Liver (tissue), 3 donors: Measurements from ENCODE around the gene C16orf78.

Experiments
- EGR1 ChIP-seq, 2 donors: IDR thresholded peaks; 2 replicates each; pipeline ENCODE4 v1.6.1; 2016 to 2018; ENCODE audit warnings: antibody characterized with exemption in 2 of 2, low read depth in 2 of 2
- GABPA ChIP-seq, 2 donors: IDR thresholded peaks in 1 of 2; conservative IDR thresholded peaks in 1 of 2; 2 replicates each; pipeline ENCODE4 v1.6.1; 2016; ENCODE audit warnings: antibody characterized with exemption in 2 of 2, mild to moderate bottlenecking in 1 of 2, moderate library complexity in 1 of 2
- NR2F2 ChIP-seq: IDR thresholded peaks from 2 replicates; pipeline ENCODE4 v1.6.1; 2016; ENCODE audit warnings: antibody characterized with exemption
- REST ChIP-seq: IDR thresholded peaks from 2 replicates; pipeline ENCODE4 v1.6.1; 2016; ENCODE audit warnings: antibody characterized with exemption, mild to moderate bottlenecking
- SP1 ChIP-seq: IDR thresholded peaks from 2 replicates; pipeline ENCODE4 v1.6.1; 2018; ENCODE audit warnings: antibody characterized with exemption, mild to moderate bottlenecking
- YY1 ChIP-seq: IDR thresholded peaks from 2 replicates; pipeline ENCODE4 v1.6.1; 2016; ENCODE audit warnings: antibody characterized with exemption, mild to moderate bottlenecking
- TF ChIP-seq, protein P1 (sequence below): fragments of 150-350 bp; IDR thresholded peaks from 2 replicates; pipeline ENCODE4 v1.5.1; 2017; ENCODE audit warnings: improper control_type of control experiment, low read depth, low read length; ENCODE audit not compliant: missing input control
- TF ChIP-seq, protein P2 (sequence below): IDR thresholded peaks from 2 replicates; pipeline ENCODE4 v1.6.1; 2016; ENCODE audit warnings: antibody characterized with exemption
- donor health status: healthy.
- donor health status: healthy.

DNA sequence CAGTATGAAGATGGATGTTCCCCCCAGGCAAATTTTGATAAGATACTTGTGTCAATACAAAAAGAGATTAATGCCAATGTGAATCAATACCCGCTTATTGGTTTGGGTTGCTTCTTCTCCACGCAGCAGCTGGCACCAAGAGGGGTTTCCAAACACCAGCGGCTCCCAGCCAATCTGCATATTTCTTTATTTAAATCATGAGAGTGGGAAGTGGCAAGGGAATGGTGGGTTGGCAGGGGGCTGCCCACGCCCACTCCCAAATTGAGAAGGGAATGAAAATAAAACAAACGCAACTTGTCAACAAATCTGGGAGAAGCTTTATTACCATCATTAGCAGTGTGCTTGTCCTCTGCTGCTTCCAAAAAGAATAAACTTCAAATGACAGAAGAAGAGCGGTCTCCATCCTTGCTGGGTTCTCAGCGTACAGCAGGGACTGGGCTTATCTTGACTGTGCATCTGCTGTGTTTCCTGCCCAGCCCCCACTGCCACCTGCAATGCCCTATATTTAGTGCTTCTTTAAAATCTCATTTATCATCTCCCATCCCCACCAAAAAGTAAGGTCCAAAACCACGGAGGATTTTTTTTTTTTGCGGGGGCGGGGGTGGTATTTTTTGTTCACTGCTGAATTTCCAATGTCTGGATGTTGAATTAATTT lies 34.9 kb upstream of the C16orf78 start:
- TF ChIP-seq, protein P1, sequence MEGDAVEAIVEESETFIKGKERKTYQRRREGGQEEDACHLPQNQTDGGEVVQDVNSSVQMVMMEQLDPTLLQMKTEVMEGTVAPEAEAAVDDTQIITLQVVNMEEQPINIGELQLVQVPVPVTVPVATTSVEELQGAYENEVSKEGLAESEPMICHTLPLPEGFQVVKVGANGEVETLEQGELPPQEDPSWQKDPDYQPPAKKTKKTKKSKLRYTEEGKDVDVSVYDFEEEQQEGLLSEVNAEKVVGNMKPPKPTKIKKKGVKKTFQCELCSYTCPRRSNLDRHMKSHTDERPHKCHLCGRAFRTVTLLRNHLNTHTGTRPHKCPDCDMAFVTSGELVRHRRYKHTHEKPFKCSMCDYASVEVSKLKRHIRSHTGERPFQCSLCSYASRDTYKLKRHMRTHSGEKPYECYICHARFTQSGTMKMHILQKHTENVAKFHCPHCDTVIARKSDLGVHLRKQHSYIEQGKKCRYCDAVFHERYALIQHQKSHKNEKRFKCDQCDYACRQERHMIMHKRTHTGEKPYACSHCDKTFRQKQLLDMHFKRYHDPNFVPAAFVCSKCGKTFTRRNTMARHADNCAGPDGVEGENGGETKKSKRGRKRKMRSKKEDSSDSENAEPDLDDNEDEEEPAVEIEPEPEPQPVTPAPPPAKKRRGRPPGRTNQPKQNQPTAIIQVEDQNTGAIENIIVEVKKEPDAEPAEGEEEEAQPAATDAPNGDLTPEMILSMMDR = no peak
- TF ChIP-seq GABPA (IDR thresholded peaks at IDR 0.05 in 1 of 2, conservative IDR thresholded peaks at IDR 0.05 in 1 of 2) = no peak
- no peak for TF ChIP-seq YY1
- TF ChIP-seq SP1 = no peak
- no peak for TF ChIP-seq REST
- TF ChIP-seq EGR1 (IDR thresholded peaks at IDR 0.05; ENCODE audit: low read depth in 2 of 2) = no peak
- TF ChIP-seq, protein P2, sequence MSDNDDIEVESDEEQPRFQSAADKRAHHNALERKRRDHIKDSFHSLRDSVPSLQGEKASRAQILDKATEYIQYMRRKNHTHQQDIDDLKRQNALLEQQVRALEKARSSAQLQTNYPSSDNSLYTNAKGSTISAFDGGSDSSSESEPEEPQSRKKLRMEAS = no peak
- TF ChIP-seq NR2F2 = no peak
